22Rv1 (cell line): Measurements from ENCODE around the gene CARMIL1.
A peak's percentile ranks its signal among the peaks of the same experiment; 100 is the strongest.

Experiments used
- H3K27ac ChIP-seq: fragments of 450-650 bp; 2 replicates; pipeline ENCODE4 v1.5.1; 2017
- ZFX ChIP-seq: fragments of 450-650 bp; IDR thresholded peaks from 2 replicates; pipeline ENCODE4 v1.6.1; 2017; ENCODE audit warnings: antibody characterized with exemption, borderline replicate concordance
- TF ChIP-seq, protein P1 (sequence below): fragments of 450-650 bp; IDR thresholded peaks from 2 replicates; pipeline ENCODE4 v1.5.1; 2017; ENCODE audit warnings: mild to moderate bottlenecking

The CARMIL1 gene

DNA sequence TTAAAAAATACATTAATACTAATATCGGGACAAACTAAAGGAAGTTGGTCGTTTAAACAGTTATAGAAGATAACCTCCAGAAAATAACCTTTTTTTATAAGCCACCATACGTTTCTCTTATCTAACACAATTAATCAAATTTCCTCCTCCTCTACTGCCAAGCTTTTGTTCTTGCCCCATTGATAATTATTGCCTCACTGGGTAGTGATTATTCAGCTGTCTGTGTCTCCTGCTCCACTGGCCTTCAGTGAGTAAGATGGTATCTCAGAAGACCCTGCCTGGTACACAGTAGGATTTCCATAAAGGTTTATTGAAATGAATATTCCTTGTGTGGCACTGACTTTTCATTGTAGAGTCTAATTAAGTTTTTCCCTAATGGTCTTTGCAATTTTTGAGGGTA is 207.4 kb downstream of the CARMIL1 start:
- H3K27ac ChIP-seq, result no peak overlapping the region
- TF ChIP-seq, protein P1, sequence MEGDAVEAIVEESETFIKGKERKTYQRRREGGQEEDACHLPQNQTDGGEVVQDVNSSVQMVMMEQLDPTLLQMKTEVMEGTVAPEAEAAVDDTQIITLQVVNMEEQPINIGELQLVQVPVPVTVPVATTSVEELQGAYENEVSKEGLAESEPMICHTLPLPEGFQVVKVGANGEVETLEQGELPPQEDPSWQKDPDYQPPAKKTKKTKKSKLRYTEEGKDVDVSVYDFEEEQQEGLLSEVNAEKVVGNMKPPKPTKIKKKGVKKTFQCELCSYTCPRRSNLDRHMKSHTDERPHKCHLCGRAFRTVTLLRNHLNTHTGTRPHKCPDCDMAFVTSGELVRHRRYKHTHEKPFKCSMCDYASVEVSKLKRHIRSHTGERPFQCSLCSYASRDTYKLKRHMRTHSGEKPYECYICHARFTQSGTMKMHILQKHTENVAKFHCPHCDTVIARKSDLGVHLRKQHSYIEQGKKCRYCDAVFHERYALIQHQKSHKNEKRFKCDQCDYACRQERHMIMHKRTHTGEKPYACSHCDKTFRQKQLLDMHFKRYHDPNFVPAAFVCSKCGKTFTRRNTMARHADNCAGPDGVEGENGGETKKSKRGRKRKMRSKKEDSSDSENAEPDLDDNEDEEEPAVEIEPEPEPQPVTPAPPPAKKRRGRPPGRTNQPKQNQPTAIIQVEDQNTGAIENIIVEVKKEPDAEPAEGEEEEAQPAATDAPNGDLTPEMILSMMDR, result no peak
- TF ChIP-seq ZFX, result no peak

DNA sequence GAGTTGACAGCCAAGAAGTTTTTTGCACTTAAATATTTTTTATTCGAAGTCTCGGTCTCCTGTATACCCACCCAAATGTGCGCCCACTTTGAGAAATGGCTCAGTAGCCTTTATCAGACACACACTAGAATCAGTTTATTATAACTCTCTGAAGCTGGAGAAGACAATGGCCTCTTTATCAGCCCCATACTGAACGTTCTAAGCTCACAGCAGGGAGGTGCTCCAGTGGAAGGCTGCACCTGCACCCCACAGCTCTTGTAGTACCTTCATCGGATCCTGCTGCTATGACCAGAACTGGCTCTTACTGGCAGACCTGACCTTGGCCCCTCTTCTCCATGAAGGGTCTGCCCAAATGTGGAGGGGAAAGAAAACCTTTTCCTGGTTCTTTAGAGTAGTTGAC is 207.8 kb downstream of the CARMIL1 start:
- TF ChIP-seq ZFX, result no peak
- TF ChIP-seq, protein P1, result no peak
- no peak overlapping the region for H3K27ac ChIP-seq

DNA sequence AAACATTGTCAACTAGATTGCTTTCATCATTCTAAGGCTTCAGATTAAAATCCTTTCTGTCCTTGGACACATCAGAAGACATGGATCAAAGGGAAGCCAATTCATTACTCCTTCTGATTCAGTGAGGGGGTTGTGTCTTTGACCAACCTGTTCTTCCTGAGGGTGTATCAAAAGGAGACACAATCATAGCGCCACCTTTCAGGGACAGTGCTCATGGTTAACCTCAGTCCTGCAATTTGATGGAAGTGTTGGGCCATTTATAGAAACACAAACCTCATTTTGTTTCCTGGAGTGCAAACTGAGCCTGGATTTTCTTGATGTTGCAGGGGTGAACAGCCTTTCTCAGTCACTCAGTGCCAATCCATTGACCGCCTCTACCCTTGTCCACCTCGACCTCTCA is 209.0 kb downstream of the CARMIL1 start:
- TF ChIP-seq, protein P1, result no peak
- no peak for TF ChIP-seq ZFX

DNA sequence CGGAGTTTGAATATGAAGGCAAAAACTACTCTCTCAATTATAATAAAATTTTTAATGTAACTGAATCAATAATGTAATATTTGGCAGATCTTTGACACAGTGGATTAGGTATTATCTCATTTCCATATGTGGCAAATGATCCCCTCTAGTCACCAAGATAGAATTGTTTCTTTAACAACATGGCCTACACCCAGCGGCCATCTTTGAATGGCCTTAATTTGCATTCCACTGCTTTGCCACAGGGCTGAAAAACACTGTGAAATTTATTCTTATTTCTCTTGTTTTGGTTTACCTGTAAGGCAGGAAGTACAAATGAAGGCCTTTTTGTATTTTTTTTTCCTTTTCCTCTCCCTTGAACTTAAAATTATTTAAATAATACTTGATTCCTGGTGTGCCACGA is 210.2 kb downstream of the CARMIL1 start:
- H3K27ac ChIP-seq, result no peak overlapping the region
- TF ChIP-seq, protein P1, result no peak
- no peak for TF ChIP-seq ZFX

More for the DNA sequence above, 209.0 kb downstream of the CARMIL1 start:
- no peak overlapping the region for H3K27ac ChIP-seq

DNA sequence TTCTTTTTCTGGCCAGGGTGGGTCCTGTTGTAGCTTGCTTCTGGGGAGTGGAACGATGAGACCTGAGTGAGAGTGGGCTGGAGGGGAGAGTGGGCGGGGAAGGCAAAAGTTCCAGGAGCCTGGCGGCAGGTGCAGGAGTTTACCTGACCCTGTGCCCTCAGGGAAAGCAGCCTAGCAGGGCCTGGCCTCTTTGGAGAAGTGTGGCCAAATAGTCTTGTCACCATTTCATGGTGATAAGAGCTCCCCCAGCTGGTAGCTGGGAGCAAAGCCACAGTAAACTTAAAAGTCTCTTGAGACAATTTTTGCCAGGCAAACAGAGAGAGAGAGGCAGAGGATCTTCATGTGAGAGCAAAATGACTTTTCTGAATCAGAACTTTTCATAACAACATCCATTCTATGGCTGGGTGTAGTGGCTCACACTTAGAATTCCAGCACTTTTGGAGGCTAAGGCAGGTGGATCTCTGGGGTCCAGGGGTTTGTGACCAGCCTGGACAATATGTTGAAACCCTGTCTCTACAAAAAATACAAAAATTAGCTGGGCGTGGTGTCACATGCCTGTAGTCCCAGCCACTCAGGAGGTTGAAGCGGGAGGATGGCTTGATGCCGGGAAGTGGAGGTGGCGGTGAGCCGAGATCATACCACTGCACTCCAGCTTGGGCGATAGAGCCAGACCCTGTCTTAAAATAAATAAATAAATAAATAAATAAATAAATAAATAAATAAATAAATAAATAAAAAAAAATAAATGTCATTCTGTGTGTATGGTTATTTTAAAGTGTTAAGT is 211.0 kb downstream of the CARMIL1 start:
- TF ChIP-seq, protein P1, result peak; percentile 88
- TF ChIP-seq ZFX, result no peak
- no peak overlapping the region for H3K27ac ChIP-seq

DNA sequence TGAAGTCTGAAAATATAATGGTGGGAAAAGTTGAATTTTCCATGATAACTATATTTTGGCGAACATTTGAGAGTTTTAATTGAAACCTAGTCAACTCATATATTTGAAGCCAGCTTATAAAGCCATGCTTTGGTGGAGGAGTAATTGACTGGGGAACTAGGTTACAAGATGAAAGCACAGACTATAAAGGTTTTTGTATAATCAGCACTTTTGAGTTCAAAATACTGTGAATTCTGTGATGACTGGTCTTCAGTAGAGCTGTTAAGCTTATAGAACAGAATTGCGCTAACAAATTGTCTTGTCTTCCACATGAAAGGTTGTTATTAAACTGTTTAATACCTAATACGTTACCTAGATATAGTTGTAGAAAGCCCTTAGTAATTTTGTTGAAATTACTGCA is 213.8 kb downstream of the CARMIL1 start:
- no peak overlapping the region for H3K27ac ChIP-seq
- TF ChIP-seq ZFX, result no peak

DNA sequence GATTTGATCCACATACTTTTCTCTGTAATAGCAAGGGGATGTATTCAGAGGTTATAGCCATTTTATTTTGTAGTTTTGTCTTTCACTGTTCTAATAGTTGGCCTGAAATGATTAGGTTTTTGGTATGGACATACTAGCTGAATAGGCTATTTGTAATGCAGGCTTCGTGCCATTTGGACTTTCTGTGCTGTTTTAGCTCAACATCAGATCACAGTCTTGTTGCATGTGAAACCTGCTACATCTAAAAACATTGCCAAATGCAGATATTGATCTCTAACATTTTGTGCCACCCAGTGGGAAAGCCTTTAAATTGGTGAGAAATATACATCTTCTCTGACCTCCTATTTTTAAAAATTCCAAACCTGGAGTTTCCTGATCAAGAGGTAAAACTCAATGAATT is 215.3 kb downstream of the CARMIL1 start:
- H3K27ac ChIP-seq, result no peak overlapping the region
- no peak for TF ChIP-seq ZFX

DNA sequence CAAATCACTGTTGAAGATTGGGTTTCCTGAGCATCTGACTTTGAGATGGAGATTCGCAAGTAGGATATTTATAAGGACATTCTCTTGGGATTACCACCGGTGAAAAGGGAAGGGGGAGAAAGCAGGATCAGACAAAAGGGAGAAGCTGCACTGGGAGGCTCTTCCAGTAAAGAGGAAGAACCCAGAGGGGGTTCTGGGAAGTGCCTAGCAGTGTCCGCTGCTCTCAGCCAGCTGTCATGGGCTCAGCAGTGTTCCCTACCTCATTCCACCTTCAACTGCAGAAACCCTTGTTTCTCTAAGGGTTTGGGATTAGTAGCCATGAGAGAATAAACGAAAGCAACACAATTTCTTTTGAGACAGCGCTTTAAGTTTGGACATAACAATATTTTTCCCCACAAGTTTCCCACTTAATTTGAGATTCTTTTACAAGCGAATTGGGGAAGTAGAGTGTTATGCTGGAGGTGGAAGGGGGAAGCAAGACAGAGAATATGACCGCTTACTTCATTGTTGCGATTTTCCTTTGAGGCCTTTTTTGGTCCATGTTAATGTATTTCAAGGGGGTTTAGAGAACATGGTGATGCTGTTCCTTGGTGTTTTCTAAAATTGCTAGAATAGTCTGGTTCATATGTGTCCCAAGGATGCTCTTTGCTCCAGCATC is 218.3 kb downstream of the CARMIL1 start:
- TF ChIP-seq, protein P1, result no peak

More for the DNA sequence above, 218.3 kb downstream of the CARMIL1 start:
- no peak overlapping the region for H3K27ac ChIP-seq
